ENCODE results near the gene KRT9. TPM values are rescaled to one million over a fixed set of nuclear protein-coding genes. Genes with fewer than 3 reads are reported as not detected.

KRT9 gene
- polyA plus RNA-seq, 2 donors: 0.12 to 0.24 TPM

DNA sequence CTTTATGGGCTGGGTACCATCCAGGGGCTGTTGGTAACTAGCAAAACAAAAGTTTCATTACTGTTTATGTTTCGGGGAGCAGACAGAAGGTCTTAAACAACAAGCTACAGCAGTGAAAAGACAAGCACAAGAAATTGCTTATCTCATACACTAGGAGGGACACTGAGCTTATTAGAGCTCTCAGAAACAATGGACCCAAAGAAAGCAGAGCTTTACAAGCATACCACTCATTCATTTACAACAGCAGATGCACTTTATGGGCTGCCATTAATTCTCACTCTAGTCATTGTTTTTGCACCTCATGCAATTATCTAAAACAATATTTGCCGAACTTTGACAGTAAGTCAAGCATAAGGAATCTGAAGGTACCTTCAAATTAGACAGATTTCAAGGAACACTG lies 30.7 kb upstream of the KRT9 start:
- H3K27me3 ChIP-seq (ENCODE audit: control insufficient read depth in 1 of 2, insufficient read depth in 2 of 2, low read length in 2 of 2): no peaks in the 10 kb centered on the region

GRCh38 chr17:41600318-41600717 lies 28.5 kb upstream of the KRT9 start:
- Histone ChIP-seq H3K4me3 (ENCODE audit: low read depth in 1 of 2, low read length in 2 of 2) (no peak overlapping the region), H3K4me1 (ENCODE audit: control insufficient read depth in 2 of 2, insufficient read depth in 2 of 2, low read length in 1 of 2) (peaks cover 3 to 5% of the 10 kb centered on the region in 2 donors), H3K27me3 (ENCODE audit: control insufficient read depth in 1 of 2, insufficient read depth in 2 of 2, low read length in 2 of 2) (no peaks in the 10 kb centered on the region), H3K27ac (ENCODE audit: low read depth in 2 of 2, low read length in 1 of 2) (no peak overlapping the region), H3K9me3 (ENCODE audit: control insufficient read depth in 2 of 2, insufficient read depth in 1 of 2, low read depth in 1 of 2, low read length in 1 of 2) (no peaks in the 10 kb centered on the region), H3K36me3 (ENCODE audit: control insufficient read depth in 2 of 2, insufficient read depth in 2 of 2, low read length in 1 of 2) (no peaks in the 10 kb centered on the region)
- WGBS, 2 donors: 68 to 75% methylated on average over 4 of the region's 4 CpGs

More for the DNA sequence above, 30.7 kb upstream of the KRT9 start:
- no peaks in the 10 kb centered on the region for H3K36me3 ChIP-seq (ENCODE audit: control insufficient read depth in 2 of 2, insufficient read depth in 2 of 2, low read length in 1 of 2)
- H3K27ac ChIP-seq (ENCODE audit: low read depth in 2 of 2, low read length in 1 of 2): no peak overlapping the region
- no peak overlapping the region for H3K4me3 ChIP-seq (ENCODE audit: low read depth in 1 of 2, low read length in 2 of 2)
- peaks cover 0 to 3% of the 10 kb centered on the region in 2 donors for H3K9me3 ChIP-seq (ENCODE audit: control insufficient read depth in 2 of 2, insufficient read depth in 1 of 2, low read depth in 1 of 2, low read length in 1 of 2)
- peaks cover 0 to 3% of the 10 kb centered on the region in 2 donors for H3K4me1 ChIP-seq (ENCODE audit: control insufficient read depth in 2 of 2, insufficient read depth in 2 of 2, low read length in 1 of 2)
- WGBS, 2 donors: 66 to 80% methylated on average over 2 of the region's 2 CpGs

DNA sequence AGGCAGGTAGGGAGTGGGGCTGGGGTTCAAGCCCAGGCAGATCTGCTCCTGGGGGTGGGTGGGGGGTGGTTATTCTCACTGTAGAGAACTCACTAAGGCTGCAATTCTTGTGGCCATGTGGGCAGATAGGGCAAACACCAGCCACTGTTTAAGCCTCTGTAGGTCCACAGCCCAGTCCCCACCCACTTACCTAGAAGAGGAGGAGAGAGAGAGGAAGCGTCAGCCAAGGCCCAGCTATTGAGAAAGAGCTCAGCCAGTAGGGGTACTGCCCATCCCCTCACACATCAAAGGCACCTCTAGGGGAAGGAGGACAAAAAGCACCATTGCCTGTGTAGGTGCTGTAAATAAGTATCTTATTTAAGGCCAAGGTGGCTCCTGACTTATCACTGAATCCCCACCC lies 27.8 kb upstream of the KRT9 start:
- H3K4me1 ChIP-seq (ENCODE audit: control insufficient read depth in 2 of 2, insufficient read depth in 2 of 2, low read length in 1 of 2): peaks cover 3 to 6% of the 10 kb centered on the region in 2 donors
- H3K36me3 ChIP-seq (ENCODE audit: control insufficient read depth in 2 of 2, insufficient read depth in 2 of 2, low read length in 1 of 2): no peaks in the 10 kb centered on the region
- H3K27ac ChIP-seq (ENCODE audit: low read depth in 2 of 2, low read length in 1 of 2): no peak overlapping the region
- no peaks in the 10 kb centered on the region for H3K9me3 ChIP-seq (ENCODE audit: control insufficient read depth in 2 of 2, insufficient read depth in 1 of 2, low read depth in 1 of 2, low read length in 1 of 2)
- no peaks in the 10 kb centered on the region for H3K27me3 ChIP-seq (ENCODE audit: control insufficient read depth in 1 of 2, insufficient read depth in 2 of 2, low read length in 2 of 2)
- H3K4me3 ChIP-seq (ENCODE audit: low read depth in 1 of 2, low read length in 2 of 2): no peak overlapping the region
- WGBS, 2 donors: 45 to 65% methylated on average over 1 of the region's 1 CpG

- H3K27me3 ChIP-seq (ENCODE audit: control insufficient read depth in 1 of 2, insufficient read depth in 2 of 2, low read length in 2 of 2): peaks cover 0 to 2% of the 10 kb centered on the region in 2 donors
Measured at GRCh38 chr17:41595585-41595984, 23.7 kb upstream of the KRT9 start.

DNA sequence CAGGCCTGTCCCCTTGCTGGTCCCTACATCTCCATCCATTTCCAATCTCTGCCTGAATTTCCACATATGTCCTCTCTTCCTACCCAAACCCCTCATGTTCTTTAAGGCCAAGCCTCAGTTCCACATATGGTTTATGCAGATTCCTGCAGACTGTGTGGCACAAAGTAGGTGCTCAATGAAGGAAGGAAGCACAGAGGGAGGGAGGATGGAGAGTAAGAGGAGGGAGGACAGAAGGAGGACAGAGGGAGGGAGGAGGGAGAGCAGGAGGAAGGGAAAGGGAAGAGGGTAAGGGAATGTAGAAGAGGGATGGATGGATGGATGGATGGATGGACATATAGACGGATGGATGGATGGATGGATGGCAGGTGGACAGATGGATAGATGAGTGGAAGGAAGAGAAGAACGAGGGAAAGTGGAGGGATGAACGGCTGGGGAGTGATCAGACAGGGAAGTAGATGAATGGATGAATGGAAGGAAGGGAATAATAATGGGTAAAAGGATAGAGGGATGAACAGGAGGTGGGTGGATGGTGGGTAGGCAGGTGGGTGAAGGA lies 22.6 kb upstream of the KRT9 start:
- H3K36me3 ChIP-seq (ENCODE audit: control insufficient read depth in 2 of 2, insufficient read depth in 2 of 2, low read length in 1 of 2): no peaks in the 10 kb centered on the region
- H3K4me1 ChIP-seq (ENCODE audit: control insufficient read depth in 2 of 2, insufficient read depth in 2 of 2, low read length in 1 of 2): peaks cover 0 to 16% of the 10 kb centered on the region in 2 donors
- H3K4me3 ChIP-seq (ENCODE audit: low read depth in 1 of 2, low read length in 2 of 2): no peak overlapping the region
- no peaks in the 10 kb centered on the region for H3K9me3 ChIP-seq (ENCODE audit: control insufficient read depth in 2 of 2, insufficient read depth in 1 of 2, low read depth in 1 of 2, low read length in 1 of 2)
- 44 to 76% methylated on average over 3 of the region's 3 CpGs for WGBS, 2 donors
- no peak overlapping the region for H3K27ac ChIP-seq (ENCODE audit: low read depth in 2 of 2, low read length in 1 of 2)
- peaks cover 0 to 2% of the 10 kb centered on the region in 2 donors for H3K27me3 ChIP-seq (ENCODE audit: control insufficient read depth in 1 of 2, insufficient read depth in 2 of 2, low read length in 2 of 2)

More at GRCh38 chr17:41595585-41595984, 23.7 kb upstream of the KRT9 start:
- H3K4me1 ChIP-seq (ENCODE audit: control insufficient read depth in 2 of 2, insufficient read depth in 2 of 2, low read length in 1 of 2): peaks cover 3 to 16% of the 10 kb centered on the region in 2 donors
- H3K27ac ChIP-seq (ENCODE audit: low read depth in 2 of 2, low read length in 1 of 2): no peak overlapping the region
- H3K4me3 ChIP-seq (ENCODE audit: low read depth in 1 of 2, low read length in 2 of 2): no peak overlapping the region
- 50 to 51% methylated on average over 8 of the region's 8 CpGs for WGBS, 2 donors
- no peaks in the 10 kb centered on the region for H3K9me3 ChIP-seq (ENCODE audit: control insufficient read depth in 2 of 2, insufficient read depth in 1 of 2, low read depth in 1 of 2, low read length in 1 of 2)
- H3K36me3 ChIP-seq (ENCODE audit: control insufficient read depth in 2 of 2, insufficient read depth in 2 of 2, low read length in 1 of 2): no peaks in the 10 kb centered on the region

GRCh38 chr17:41593306-41593981 lies 21.6 kb upstream of the KRT9 start:
- H3K27ac ChIP-seq (ENCODE audit: low read depth in 2 of 2, low read length in 1 of 2): no peak overlapping the region
- WGBS, 2 donors: 51 to 65% methylated on average over 8 of the region's 8 CpGs
- peaks cover 0 to 2% of the 10 kb centered on the region in 2 donors for H3K27me3 ChIP-seq (ENCODE audit: control insufficient read depth in 1 of 2, insufficient read depth in 2 of 2, low read length in 2 of 2)
- no peaks in the 10 kb centered on the region for H3K9me3 ChIP-seq (ENCODE audit: control insufficient read depth in 2 of 2, insufficient read depth in 1 of 2, low read depth in 1 of 2, low read length in 1 of 2)
- peaks cover 0 to 18% of the 10 kb centered on the region in 2 donors for H3K4me1 ChIP-seq (ENCODE audit: control insufficient read depth in 2 of 2, insufficient read depth in 2 of 2, low read length in 1 of 2)
- H3K4me3 ChIP-seq (ENCODE audit: low read depth in 1 of 2, low read length in 2 of 2): no peak overlapping the region
- H3K36me3 ChIP-seq (ENCODE audit: control insufficient read depth in 2 of 2, insufficient read depth in 2 of 2, low read length in 1 of 2): no peaks in the 10 kb centered on the region

GRCh38 chr17:41592601-41593305 lies 20.9 kb upstream of the KRT9 start:
- Histone ChIP-seq H3K27me3 (ENCODE audit: control insufficient read depth in 1 of 2, insufficient read depth in 2 of 2, low read length in 2 of 2) (peaks cover 0 to 2% of the 10 kb centered on the region in 2 donors), H3K4me1 (ENCODE audit: control insufficient read depth in 2 of 2, insufficient read depth in 2 of 2, low read length in 1 of 2) (peaks cover 0 to 21% of the 10 kb centered on the region in 2 donors), H3K4me3 (ENCODE audit: low read depth in 1 of 2, low read length in 2 of 2) (no peak overlapping the region), H3K9me3 (ENCODE audit: control insufficient read depth in 2 of 2, insufficient read depth in 1 of 2, low read depth in 1 of 2, low read length in 1 of 2) (no peaks in the 10 kb centered on the region), H3K27ac (ENCODE audit: low read depth in 2 of 2, low read length in 1 of 2) (no peak overlapping the region), H3K36me3 (ENCODE audit: control insufficient read depth in 2 of 2, insufficient read depth in 2 of 2, low read length in 1 of 2) (no peaks in the 10 kb centered on the region)
- 65 to 67% methylated on average over 12 of the region's 12 CpGs for WGBS, 2 donors

GRCh38 chr17:41589301-41589700 lies 17.4 kb upstream of the KRT9 start:
- H3K4me3 ChIP-seq (ENCODE audit: low read depth in 1 of 2, low read length in 2 of 2): no peak overlapping the region
- H3K36me3 ChIP-seq (ENCODE audit: control insufficient read depth in 2 of 2, insufficient read depth in 2 of 2, low read length in 1 of 2): no peaks in the 10 kb centered on the region
- no peak overlapping the region for H3K27ac ChIP-seq (ENCODE audit: low read depth in 2 of 2, low read length in 1 of 2)
- no peaks in the 10 kb centered on the region for H3K9me3 ChIP-seq (ENCODE audit: control insufficient read depth in 2 of 2, insufficient read depth in 1 of 2, low read depth in 1 of 2, low read length in 1 of 2)
- peaks cover 0 to 2% of the 10 kb centered on the region in 2 donors for H3K27me3 ChIP-seq (ENCODE audit: control insufficient read depth in 1 of 2, insufficient read depth in 2 of 2, low read length in 2 of 2)
- H3K4me1 ChIP-seq (ENCODE audit: control insufficient read depth in 2 of 2, insufficient read depth in 2 of 2, low read length in 1 of 2): peaks cover 0 to 17% of the 10 kb centered on the region in 2 donors
- 54 to 64% methylated on average over 3 of the region's 3 CpGs for WGBS, 2 donors

GRCh38 chr17:41588126-41588810 lies 16.4 kb upstream of the KRT9 start:
- Histone ChIP-seq H3K4me3 (ENCODE audit: low read depth in 1 of 2, low read length in 2 of 2) (no peak overlapping the region), H3K4me1 (ENCODE audit: control insufficient read depth in 2 of 2, insufficient read depth in 2 of 2, low read length in 1 of 2) (peaks cover 0 to 10% of the 10 kb centered on the region in 2 donors), H3K36me3 (ENCODE audit: control insufficient read depth in 2 of 2, insufficient read depth in 2 of 2, low read length in 1 of 2) (no peaks in the 10 kb centered on the region), H3K27ac (ENCODE audit: low read depth in 2 of 2, low read length in 1 of 2) (no peak overlapping the region), H3K27me3 (ENCODE audit: control insufficient read depth in 1 of 2, insufficient read depth in 2 of 2, low read length in 2 of 2) (no peaks in the 10 kb centered on the region), H3K9me3 (ENCODE audit: control insufficient read depth in 2 of 2, insufficient read depth in 1 of 2, low read depth in 1 of 2, low read length in 1 of 2) (no peaks in the 10 kb centered on the region)
- WGBS, 2 donors: 39 to 57% methylated on average over 6 to 8 of the region's 8 CpGs
